HEK293 (cell line): ENCODE data around the gene OLFM1.

Source experiments
- CTCF ChIP-seq: fragments of 450-650 bp; formaldehyde crosslinking; IDR thresholded peaks from 2 replicates; pipeline ENCODE4 v1.5.1; 2016; ENCODE audit warnings: missing biosample characterization, missing genetic modification characterization
- HIC1 ChIP-seq: fragments of 450-650 bp; formaldehyde crosslinking; IDR thresholded peaks from 2 replicates; pipeline ENCODE4 v1.5.1; 2016; ENCODE audit warnings: missing biosample characterization, missing genetic modification characterization
- MZF1 ChIP-seq: fragments of 450-650 bp; formaldehyde crosslinking; IDR thresholded peaks from 2 replicates; pipeline ENCODE4 v1.5.1; 2017; ENCODE audit warnings: missing biosample characterization, missing genetic modification characterization, borderline replicate concordance
- PATZ1 ChIP-seq: fragments of 450-650 bp; formaldehyde crosslinking; IDR thresholded peaks from 2 replicates; pipeline ENCODE4 v1.5.1; 2016; ENCODE audit warnings: missing biosample characterization, missing genetic modification characterization
- TCF7L2 ChIP-seq: IDR thresholded peaks from 2 replicates; pipeline ENCODE4 v1.6.1; 2011; ENCODE audit warnings: low read depth, mild to moderate bottlenecking, inconsistent platforms, low read length, moderate library complexity, borderline replicate concordance
- ZNF324 ChIP-seq: fragments of 450-650 bp; formaldehyde crosslinking; IDR thresholded peaks from 2 replicates; pipeline ENCODE4 v1.5.1; 2016; ENCODE audit warnings: missing biosample characterization, missing genetic modification characterization
- ZNF660 ChIP-seq: fragments of 450-650 bp; IDR thresholded peaks from 2 replicates; pipeline ENCODE4 v1.5.1; 2018; ENCODE audit warnings: missing biosample characterization, mild to moderate bottlenecking, missing genetic modification characterization
- ZNF768 ChIP-seq: fragments of 450-650 bp; formaldehyde crosslinking; IDR thresholded peaks from 2 replicates; pipeline ENCODE4 v1.5.1; 2018; ENCODE audit warnings: missing biosample characterization, mild to moderate bottlenecking, missing genetic modification characterization

- TF ChIP-seq TCF7L2, result no peak
- TF ChIP-seq ZNF324, result no peak
- no peak for TF ChIP-seq HIC1
- TF ChIP-seq ZNF660, result no peak
- no peak for TF ChIP-seq PATZ1 (tag by site-specific recombination)
- TF ChIP-seq CTCF (tag by site-specific recombination), result no peak
- no peak for TF ChIP-seq ZNF768 (tag by site-specific recombination)
- no peak for TF ChIP-seq MZF1 (tag by site-specific recombination)
Observed at GRCh38 chr9:135053133-135053532, 34.3 kb upstream of the OLFM1 start.
